ENCODE measurements around the gene SIGLEC1.
A peak's percentile ranks its signal among the peaks of the same experiment; 100 is the strongest.

SIGLEC1 gene

GRCh38 chr20:3712279-3712873, at the start of gene SIGLEC1:
Gene SIGLEC1 (minus strand): TSS chr20:3712600. CDS start chr20:3707128, 5,472 bp downstream.
- DNase-seq (ENCODE audit: low read depth, low spot score), result no peak

DNA sequence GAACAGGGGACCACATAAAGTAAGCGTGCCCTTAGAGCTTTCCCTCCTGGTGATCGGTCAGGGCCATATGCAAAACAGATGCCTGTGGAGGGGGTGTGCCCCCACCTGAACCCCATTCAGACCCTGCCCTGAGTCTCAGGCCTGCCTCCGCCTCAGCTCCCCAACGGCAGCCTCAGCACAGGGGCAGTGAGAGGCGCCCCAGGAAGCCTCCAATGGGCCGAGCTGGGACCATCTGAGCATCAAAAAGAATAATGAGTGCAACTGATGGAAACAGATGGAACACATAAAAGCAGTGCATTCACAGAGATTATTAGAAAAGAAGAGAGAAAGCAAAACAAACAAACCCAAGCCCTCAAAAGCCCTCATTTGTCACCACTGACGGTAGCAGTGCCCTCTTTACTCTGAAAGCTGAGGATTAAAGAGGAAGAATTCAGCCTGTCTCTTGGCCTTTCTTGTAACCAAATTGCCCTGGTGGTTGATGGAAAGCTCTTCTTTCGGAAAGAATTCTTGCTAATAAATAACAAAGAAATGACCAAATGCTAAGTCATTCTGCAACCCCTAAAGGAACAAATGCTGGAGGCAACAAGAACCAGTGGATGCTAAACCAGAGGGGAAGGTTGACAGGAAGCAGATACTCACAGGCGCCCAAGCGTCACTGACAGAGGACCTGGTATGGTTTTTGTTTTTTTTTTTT, 48.4 kb upstream of the SIGLEC1 start:
- no peak for DNase-seq (ENCODE audit: low read depth, low spot score)

- no peak for DNase-seq (ENCODE audit: low read depth, low spot score)
Observed at GRCh38 chr20:3759884-3760283, 47.5 kb upstream of the SIGLEC1 start.

DNA sequence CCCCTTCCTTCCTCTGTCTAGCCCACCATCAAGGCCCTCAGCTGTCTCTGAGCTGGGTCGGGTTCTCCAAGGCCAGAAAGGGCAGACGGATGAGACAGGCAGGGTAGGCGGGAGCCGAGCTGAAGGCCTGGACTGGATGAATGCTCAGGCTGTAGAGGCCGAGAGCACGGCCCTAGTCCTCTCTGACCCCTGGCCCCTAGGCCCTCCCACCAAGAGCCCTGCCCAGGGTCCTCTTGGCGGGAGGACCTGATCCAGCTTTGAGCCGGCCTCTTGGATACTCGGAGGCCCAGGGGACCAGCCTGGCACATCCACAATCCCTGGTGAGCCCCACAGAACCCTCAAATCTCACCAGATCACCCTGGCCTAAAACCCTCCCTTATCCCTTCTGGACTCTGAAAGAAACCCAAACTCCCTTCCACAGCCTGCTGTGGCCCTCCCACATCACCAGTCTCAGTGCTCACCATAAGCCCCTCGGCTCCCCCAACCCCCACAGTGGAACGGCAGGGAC, 47.0 kb upstream of the SIGLEC1 start:
- DNase-seq (ENCODE audit: low read depth, low spot score), result no peak

GRCh38 chr20:3758566-3758965, 46.2 kb upstream of the SIGLEC1 start:
- DNase-seq (ENCODE audit: low read depth, low spot score), result no peak

DNA sequence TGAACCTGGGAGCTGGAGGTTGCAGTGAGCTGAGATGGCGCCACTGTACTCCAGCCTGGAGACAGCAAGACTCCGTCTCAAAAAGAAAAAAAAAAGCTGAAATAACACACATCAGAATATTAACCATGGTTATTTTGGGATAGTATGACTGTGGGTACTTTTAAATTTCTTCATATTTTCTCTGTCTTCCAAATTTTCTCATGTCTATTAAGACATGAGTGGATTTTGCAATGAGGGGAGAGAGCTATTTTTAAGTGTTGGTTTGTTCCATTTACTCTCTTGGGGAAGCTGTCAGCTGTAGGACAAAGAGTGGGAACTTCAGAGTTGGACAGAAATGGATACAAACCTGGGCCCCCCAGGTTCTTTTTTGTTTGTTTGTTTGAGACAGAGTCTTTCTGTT, 44.9 kb upstream of the SIGLEC1 start:
- no peak for DNase-seq (ENCODE audit: low read depth, low spot score)

DNA sequence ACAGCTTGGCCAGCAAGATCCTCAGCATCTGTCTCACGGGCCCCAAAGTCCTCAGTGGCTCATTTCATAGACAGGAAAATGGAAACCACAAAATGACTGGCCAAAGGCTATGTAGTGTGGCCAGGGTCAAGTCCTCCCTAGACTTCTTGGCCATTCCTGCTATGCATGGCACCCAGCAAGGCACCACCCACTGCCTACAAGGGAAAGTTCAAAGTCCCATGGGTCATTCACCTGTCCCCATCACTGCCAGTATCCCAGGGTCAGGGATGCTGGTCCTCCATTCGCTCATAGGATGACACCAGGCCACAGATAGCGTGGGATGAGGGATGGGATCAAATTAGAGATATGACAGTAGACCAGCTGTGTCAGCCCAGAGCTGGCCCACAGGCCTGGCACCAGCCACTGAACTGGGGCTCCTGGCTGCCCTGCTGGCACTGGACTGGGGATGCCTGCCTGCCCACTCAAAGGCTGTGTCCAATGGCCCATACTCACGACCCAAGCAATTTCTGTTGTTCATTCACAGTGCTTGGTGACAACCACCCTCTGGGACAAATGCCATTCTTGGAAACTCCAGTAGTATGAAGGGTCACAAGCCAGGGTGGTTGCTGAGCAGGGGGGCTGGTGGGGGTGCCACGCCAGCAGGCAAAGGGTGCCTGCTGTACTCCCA, 43.5 kb upstream of the SIGLEC1 start:
- DNase-seq (ENCODE audit: low read depth, low spot score), result no peak

GRCh38 chr20:3755269-3755668, 42.9 kb upstream of the SIGLEC1 start:
- DNase-seq (ENCODE audit: low read depth, low spot score), result no peak

GRCh38 chr20:3754276-3754630, 41.9 kb upstream of the SIGLEC1 start:
- no peak for DNase-seq (ENCODE audit: low read depth, low spot score)

- no peak for DNase-seq (ENCODE audit: low read depth, low spot score)
Observed at GRCh38 chr20:3753501-3754275, 41.3 kb upstream of the SIGLEC1 start.

DNA sequence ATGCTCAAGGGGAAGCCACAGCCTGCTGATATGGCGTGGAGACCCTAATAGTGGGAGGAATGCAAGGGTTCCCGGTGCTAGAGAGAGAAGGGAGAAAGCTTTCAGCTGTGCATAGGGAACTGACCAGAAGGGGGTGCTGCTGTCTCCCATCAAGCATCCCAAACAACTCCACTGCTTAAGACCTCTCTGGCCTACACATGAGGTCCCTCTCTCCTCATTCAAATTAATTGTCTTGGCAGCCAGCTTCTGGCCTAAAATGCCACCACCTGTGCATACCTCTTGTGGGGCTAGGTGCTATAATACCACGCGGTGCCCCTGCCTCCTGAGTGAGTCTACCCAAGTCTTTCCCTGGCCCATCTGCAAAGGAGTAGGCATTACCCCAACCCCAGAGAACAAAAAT, 40.7 kb upstream of the SIGLEC1 start:
- peak; percentile 87 for DNase-seq (ENCODE audit: low read depth, low spot score)

GRCh38 chr20:3752386-3752759, 40.0 kb upstream of the SIGLEC1 start:
- DNase-seq (ENCODE audit: low read depth, low spot score), result no peak

GRCh38 chr20:3751675-3752385, 39.4 kb upstream of the SIGLEC1 start:
- DNase-seq (ENCODE audit: low read depth, low spot score), result peak; percentile 84

- DNase-seq (ENCODE audit: low read depth, low spot score), result no peak
Observed at GRCh38 chr20:3751305-3751674, 38.9 kb upstream of the SIGLEC1 start.

DNA sequence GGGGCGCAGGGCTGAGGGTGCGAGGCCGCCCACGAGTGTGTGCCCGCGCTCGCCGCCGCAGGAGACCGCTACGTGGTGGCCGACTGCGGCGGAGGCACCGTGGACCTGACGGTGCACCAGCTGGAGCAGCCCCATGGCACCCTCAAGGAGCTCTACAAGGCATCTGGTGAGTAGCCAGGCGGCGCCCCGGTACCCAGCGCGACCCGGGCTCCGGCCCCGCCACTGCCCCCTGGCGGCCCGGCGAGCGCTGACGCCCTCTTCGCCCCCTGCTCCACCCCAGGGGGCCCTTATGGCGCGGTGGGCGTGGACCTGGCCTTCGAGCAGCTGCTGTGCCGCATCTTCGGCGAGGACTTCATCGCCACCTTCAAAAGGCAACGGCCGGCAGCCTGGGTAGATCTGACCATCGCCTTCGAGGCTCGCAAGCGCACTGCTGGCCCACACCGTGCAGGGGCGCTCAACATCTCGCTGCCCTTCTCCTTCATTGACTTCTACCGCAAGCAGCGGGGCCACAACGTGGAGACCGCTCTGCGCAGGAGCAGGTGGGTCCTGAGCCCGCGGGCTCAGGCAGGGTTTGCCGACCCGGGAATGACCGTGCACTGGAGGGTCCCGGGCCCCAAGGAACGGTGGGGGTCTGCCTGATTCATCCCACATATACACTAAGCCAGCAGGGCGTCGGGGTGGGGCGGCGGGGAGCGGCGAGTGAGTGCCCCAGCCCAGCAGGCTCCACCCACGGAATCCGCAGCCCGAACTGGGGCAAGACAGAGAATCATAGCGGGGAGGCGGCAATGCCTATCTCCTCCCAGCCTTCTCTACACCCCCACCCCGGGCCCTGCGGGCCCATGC, 37.5 kb upstream of the SIGLEC1 start:
- DNase-seq (ENCODE audit: low read depth, low spot score), result peak; percentile 85

DNA sequence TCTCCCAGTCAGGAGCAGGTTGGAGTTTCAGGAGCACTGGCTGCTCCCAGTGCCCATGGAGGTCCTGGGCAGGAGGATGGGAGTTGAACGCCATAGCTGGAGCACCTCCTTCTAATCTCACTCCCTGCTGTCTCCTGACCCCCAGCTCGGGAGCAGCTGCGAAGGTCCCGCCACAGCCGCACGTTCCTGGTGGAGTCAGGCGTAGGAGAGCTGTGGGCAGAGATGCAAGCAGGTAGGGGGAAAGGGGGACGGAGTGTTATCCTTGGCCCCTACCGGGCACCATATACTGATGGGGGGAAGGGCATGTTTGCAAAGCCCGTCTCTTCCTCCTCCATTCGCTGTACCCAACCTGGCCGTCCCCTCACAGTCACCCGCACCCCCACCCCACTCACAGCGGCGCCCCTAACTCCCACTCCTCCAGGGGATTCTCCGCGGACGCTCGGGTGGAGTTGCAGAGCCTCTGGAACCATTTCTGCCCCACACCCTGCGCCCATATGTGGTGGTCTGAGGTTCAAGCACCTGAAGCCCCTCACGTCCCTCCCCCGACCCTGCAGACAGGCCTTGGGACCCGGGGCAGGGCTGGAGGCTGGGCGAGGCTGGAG, 36.8 kb upstream of the SIGLEC1 start:
- DNase-seq (ENCODE audit: low read depth, low spot score), result no peak

GRCh38 chr20:3748073-3748472, 35.7 kb upstream of the SIGLEC1 start:
- DNase-seq (ENCODE audit: low read depth, low spot score), result no peak

DNA sequence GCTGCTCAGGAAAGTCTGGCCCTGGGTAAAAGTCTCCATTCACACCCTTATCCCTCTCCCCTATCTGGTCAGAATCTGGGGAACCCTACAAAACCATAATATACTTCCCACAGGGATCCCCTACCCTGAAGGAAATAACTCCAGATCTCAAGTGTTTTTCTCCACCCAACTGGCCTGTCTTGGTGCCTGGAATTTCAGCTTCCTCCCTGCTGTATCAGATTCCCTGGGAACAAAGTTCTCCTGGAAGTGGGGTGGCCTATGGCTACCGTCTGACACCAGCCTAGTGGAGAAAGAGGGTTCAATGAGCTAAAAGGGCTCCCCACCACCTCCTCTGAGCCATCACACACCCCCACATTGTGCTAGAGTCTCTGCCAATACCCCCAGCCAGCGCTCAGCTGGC, 35.1 kb upstream of the SIGLEC1 start:
- no peak for DNase-seq (ENCODE audit: low read depth, low spot score)

- no peak for DNase-seq (ENCODE audit: low read depth, low spot score)
Observed at GRCh38 chr20:3745686-3746173, 33.3 kb upstream of the SIGLEC1 start.

Data from ELF-1 (cell line).